Measurements from ENCODE around the gene DPP7.

Gene DPP7

GRCh38 chr9:137141050-137141810 is 26.7 kb upstream of the DPP7 start:
- no peak for TF ChIP-seq TEAD4 (IDR thresholded peaks at IDR 0.05)
- TF ChIP-seq CEBPB (IDR thresholded peaks at IDR 0.05), result no peak
- TF ChIP-seq RAD21 (IDR thresholded peaks at IDR 0.05; ENCODE audit: low read depth), result no peak
- no peak for TF ChIP-seq TCF12 (IDR thresholded peaks at IDR 0.05; ENCODE audit: low read depth)

- TF ChIP-seq REST (IDR thresholded peaks at IDR 0.05; ENCODE audit: low read depth) (peak; percentile 72), TEAD4 (IDR thresholded peaks at IDR 0.05) (no peak)
These were observed 25.8 kb upstream of the DPP7 start for GRCh38 chr9:137140151-137141012.

GRCh38 chr9:137139468-137140150 is 25.1 kb upstream of the DPP7 start:
- TF ChIP-seq TCF12 (IDR thresholded peaks at IDR 0.05; ENCODE audit: low read depth) (no peak), TEAD4 (IDR thresholded peaks at IDR 0.05) (no peak), CEBPB (IDR thresholded peaks at IDR 0.05) (no peak), RAD21 (IDR thresholded peaks at IDR 0.05; ENCODE audit: low read depth) (no peak), ZBTB7A (IDR thresholded peaks at IDR 0.05; ENCODE audit: low read depth) (no peak), REST (IDR thresholded peaks at IDR 0.05; ENCODE audit: low read depth) (no peak), EP300 (IDR thresholded peaks at IDR 0.05; ENCODE audit: borderline replicate concordance) (no peak), MAX (IDR thresholded peaks at IDR 0.05) (no peak), YY1 (IDR thresholded peaks at IDR 0.05; ENCODE audit: low read depth) (no peak)

- no peak for TF ChIP-seq EP300 (IDR thresholded peaks at IDR 0.05; ENCODE audit: borderline replicate concordance)
- TF ChIP-seq ZBTB7A (IDR thresholded peaks at IDR 0.05; ENCODE audit: low read depth), result peak; percentile 91
- TF ChIP-seq EGR1 (IDR thresholded peaks at IDR 0.05), result no peak
- no peak for TF ChIP-seq TEAD4 (IDR thresholded peaks at IDR 0.05)
- no peak for TF ChIP-seq TCF12 (IDR thresholded peaks at IDR 0.05; ENCODE audit: low read depth)
- no peak for TF ChIP-seq CREB1 (IDR thresholded peaks at IDR 0.05; ENCODE audit: low read depth)
- peak; percentile 94 for TF ChIP-seq REST (IDR thresholded peaks at IDR 0.05; ENCODE audit: low read depth)
- peak; percentile 85 for TF ChIP-seq MAX (IDR thresholded peaks at IDR 0.05)
These were observed 24.4 kb upstream of the DPP7 start, which contains the start of gene GRIN1 for GRCh38 chr9:137138722-137139467. Gene GRIN1 (plus strand): TSS chr9:137139154. CDS start chr9:137139487, 333 bp downstream.

GRCh38 chr9:137138058-137138721 is 23.7 kb upstream of the DPP7 start:
- TF ChIP-seq EGR1 (IDR thresholded peaks at IDR 0.05) (no peak), FOXM1 (IDR thresholded peaks at IDR 0.05; ENCODE audit: borderline replicate concordance, low read depth) (no peak), TEAD4 (IDR thresholded peaks at IDR 0.05) (no peak), NFIC (IDR thresholded peaks at IDR 0.05) (no peak), YY1 (IDR thresholded peaks at IDR 0.05; ENCODE audit: low read depth) (no peak), ZBTB7A (IDR thresholded peaks at IDR 0.05; ENCODE audit: low read depth) (peak; percentile 23; the same call in 1 of the 2 replicates), REST (IDR thresholded peaks at IDR 0.05; ENCODE audit: low read depth) (no peak)
